ENCODE results near the gene SLC35G4. TPM values are rescaled to one million over a fixed set of nuclear protein-coding genes. Genes with fewer than 3 reads are reported as not detected.
"Not testable (repeated sequence)": the region's sequence is repeated elsewhere in the genome, so short reads cannot be mapped to it uniquely, and the experiment has no call there.

Gene SLC35G4
- not detected in 3 replicates for polyA plus RNA-seq
- not detected for polyA plus RNA-seq (2011; ENCODE audit: low read depth)
- polyA plus RNA-seq (2011; cell fraction: cytosol; rRNA removed), result not detected in 2 replicates
- not detected in 2 replicates for polyA plus RNA-seq (2011; cell fraction: nucleus; rRNA removed)
- not detected in 2 replicates for polyA plus RNA-seq (2012; ENCODE audit: low replicate concordance)
- polyA minus RNA-seq, result not detected in 3 replicates
- not detected for polyA minus RNA-seq (2011; cell fraction: cytosol; rRNA and poly(A)+ RNA removed)
- polyA minus RNA-seq (2011; cell fraction: nucleus; rRNA and poly(A)+ RNA removed), result not detected in 2 replicates

- H3K36me3 ChIP-seq (ENCODE audit: control insufficient read depth in 2 of 2, extremely low read depth in 1 of 2, insufficient read depth in 2 of 2, low read length in 2 of 2); H3K4me3 ChIP-seq (ENCODE audit: control insufficient read depth in 2 of 3, extremely low read depth in 1 of 3, insufficient read depth in 2 of 3, low read depth in 1 of 3, low read length in 3 of 3); H3K9me1 ChIP-seq (ENCODE audit: control insufficient read depth, extremely low read depth, insufficient read depth, low read length); H3K9me3 ChIP-seq (ENCODE audit: control insufficient read depth, low read depth, low read length); H3K27me3 ChIP-seq (ENCODE audit: control insufficient read depth, extremely low read depth, insufficient read depth, low read length); H3K79me2 ChIP-seq (ENCODE audit: control insufficient read depth, insufficient read depth, low read length); H3K4me2 ChIP-seq (ENCODE audit: control insufficient read depth, extremely low read depth, insufficient read depth, low read depth, low read length); H3K4me1 ChIP-seq (ENCODE audit: control insufficient read depth, extremely low read depth, insufficient read depth, low read length); FAIRE-seq; H4K20me1 ChIP-seq (ENCODE audit: control insufficient read depth, extremely low read depth, insufficient read depth, low read length); DNase-seq (ENCODE audit: low read depth, low spot score); H2AFZ ChIP-seq (ENCODE audit: control insufficient read depth, low read length); H3K9ac ChIP-seq (ENCODE audit: control insufficient read depth, extremely low read depth, insufficient read depth, low read length); dilution Hi-C loops (cut with MboI; ENCODE audit: extremely low pct_ligation_motif_present, low sequenced_read_pairs); H3K27ac ChIP-seq (ENCODE audit: control insufficient read depth, insufficient read depth, low read length): not testable (repeated sequence)
These were observed at the start of gene SLC35G4 for GRCh38 chr18:11609488-11609887. SLC35G4 (plus strand) TSS chr18:11609596; CDS start chr18:11609596, 0 bp downstream.

DNA sequence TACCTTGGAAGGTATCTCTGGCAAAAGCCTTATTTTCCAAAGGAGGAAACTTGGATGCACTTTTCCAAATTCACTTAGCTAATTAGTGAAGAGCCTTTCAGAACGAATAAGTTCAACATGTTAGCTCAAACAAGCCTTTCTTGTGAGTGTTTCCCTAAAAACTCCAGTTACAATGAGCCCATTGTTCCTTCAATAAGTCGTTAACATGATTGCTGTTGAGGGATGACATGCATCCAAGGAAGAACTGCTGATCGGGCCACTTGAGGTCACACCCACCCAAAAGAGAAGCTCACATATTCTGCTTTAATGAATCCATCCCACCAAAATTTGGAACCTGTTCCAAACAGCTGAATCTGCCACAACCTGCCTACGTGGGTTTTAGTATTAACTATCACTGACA, 48.1 kb upstream of the SLC35G4 start:
- FAIRE-seq, result no peak

More for the DNA sequence above, 48.1 kb upstream of the SLC35G4 start:
- Histone ChIP-seq H3K27me3 (ENCODE audit: control insufficient read depth, extremely low read depth, insufficient read depth, low read length) (no peaks in the 10 kb centered on the region), H3K27ac (ENCODE audit: control insufficient read depth, insufficient read depth, low read length) (no peak overlapping the region), H3K79me2 (ENCODE audit: control insufficient read depth, insufficient read depth, low read length) (no peaks in the 10 kb centered on the region), H3K4me2 (ENCODE audit: control insufficient read depth, extremely low read depth, insufficient read depth, low read depth, low read length) (no peak overlapping the region), H4K20me1 (ENCODE audit: control insufficient read depth, extremely low read depth, insufficient read depth, low read length) (no peaks in the 10 kb centered on the region), H2AFZ (ENCODE audit: control insufficient read depth, low read length) (no peak overlapping the region), H3K9me3 (ENCODE audit: control insufficient read depth, low read depth, low read length) (no peaks in the 10 kb centered on the region), H3K9ac (ENCODE audit: control insufficient read depth, extremely low read depth, insufficient read depth, low read length) (no peak overlapping the region), H3K36me3 (ENCODE audit: control insufficient read depth in 2 of 2, extremely low read depth in 1 of 2, insufficient read depth in 2 of 2, low read length in 2 of 2) (no peaks in the 10 kb centered on the region), H3K4me3 (ENCODE audit: control insufficient read depth in 2 of 3, extremely low read depth in 1 of 3, insufficient read depth in 2 of 3, low read depth in 1 of 3, low read length in 3 of 3) (no peak overlapping the region), H3K9me1 (ENCODE audit: control insufficient read depth, extremely low read depth, insufficient read depth, low read length) (no peaks in the 10 kb centered on the region), H3K4me1 (ENCODE audit: control insufficient read depth, extremely low read depth, insufficient read depth, low read length) (no peaks in the 10 kb centered on the region)
- dilution Hi-C loops (cut with MboI; ENCODE audit: extremely low pct_ligation_motif_present, low sequenced_read_pairs), result no loop called here
- DNase-seq (ENCODE audit: low read depth, low spot score), result no peak
- TF ChIP-seq EZH2 (IDR thresholded peaks at IDR 0.05; ENCODE audit: low read length), result no peak
- TF ChIP-seq CTCF (optimal IDR thresholded peaks at IDR 0.05 in 1 of 3, IDR thresholded peaks at IDR 0.05 in 1 of 3, conservative IDR thresholded peaks at IDR 0.05 in 1 of 3; ENCODE audit: extremely low read depth in 1 of 3, insufficient read depth in 2 of 3, low read length in 3 of 3), result no peak

Data from keratinocyte (primary cell).